Measurements from ENCODE around the gene HIGD1A. TPM values are rescaled to one million over a fixed set of nuclear protein-coding genes. Genes with fewer than 3 reads are reported as not detected.

HIGD1A gene
- total and polyA plus RNA-seq, 8 donors = 62.0 to 413 (median 189) TPM

DNA sequence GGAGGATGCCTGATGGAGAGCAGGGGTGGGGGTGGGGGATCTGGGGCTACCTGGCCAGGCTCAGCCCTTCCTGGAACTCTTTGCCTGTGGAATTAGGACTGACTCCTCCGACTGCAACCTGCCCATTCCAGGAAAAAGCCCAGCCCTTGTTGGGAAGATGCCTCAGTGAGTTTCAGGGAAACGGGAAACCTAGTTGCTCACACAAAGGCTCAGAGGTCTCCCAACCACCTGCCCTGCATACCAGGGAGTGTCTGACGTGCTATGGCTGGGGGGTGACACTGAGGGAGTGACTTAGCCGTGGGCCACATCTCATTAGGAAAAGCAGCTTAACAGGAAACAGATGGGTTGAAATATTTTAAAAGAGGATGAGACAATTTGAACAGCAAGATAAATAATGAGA is 43.4 kb upstream of the HIGD1A start:
- DNase-seq = peak in 1 of 2 donors; percentile 52
- intact Hi-C loops (cut with DNase I; ENCODE audit: low total_unique reads) = no loop called here
- H3K4me3 ChIP-seq = no peak overlapping the region
- WGBS, 5 donors = 59 to 71% (median 62%) methylated on average over 4 of the region's 4 CpGs
- no peaks in the 10 kb centered on the region for H3K36me3 ChIP-seq
- H3K27ac ChIP-seq = peak overlapping the region in 3 of 5 donors; percentile 52 to 73 (median 65)
- H3K27me3 ChIP-seq = no peaks in the 10 kb centered on the region
- H3K9me3 ChIP-seq = no peaks in the 10 kb centered on the region
- TF ChIP-seq POLR2AphosphoS5 (IDR thresholded peaks at IDR 0.05) = no peak
- no peak for TF ChIP-seq CTCF (IDR thresholded peaks at IDR 0.05)
- TF ChIP-seq EP300 (IDR thresholded peaks at IDR 0.05) = no peak
- TF ChIP-seq POLR2A (IDR thresholded peaks at IDR 0.05) = no peak
- H3K4me1 ChIP-seq = peaks cover 8 to 58% (median 29%) of the 10 kb centered on the region in 4 donors

DNA sequence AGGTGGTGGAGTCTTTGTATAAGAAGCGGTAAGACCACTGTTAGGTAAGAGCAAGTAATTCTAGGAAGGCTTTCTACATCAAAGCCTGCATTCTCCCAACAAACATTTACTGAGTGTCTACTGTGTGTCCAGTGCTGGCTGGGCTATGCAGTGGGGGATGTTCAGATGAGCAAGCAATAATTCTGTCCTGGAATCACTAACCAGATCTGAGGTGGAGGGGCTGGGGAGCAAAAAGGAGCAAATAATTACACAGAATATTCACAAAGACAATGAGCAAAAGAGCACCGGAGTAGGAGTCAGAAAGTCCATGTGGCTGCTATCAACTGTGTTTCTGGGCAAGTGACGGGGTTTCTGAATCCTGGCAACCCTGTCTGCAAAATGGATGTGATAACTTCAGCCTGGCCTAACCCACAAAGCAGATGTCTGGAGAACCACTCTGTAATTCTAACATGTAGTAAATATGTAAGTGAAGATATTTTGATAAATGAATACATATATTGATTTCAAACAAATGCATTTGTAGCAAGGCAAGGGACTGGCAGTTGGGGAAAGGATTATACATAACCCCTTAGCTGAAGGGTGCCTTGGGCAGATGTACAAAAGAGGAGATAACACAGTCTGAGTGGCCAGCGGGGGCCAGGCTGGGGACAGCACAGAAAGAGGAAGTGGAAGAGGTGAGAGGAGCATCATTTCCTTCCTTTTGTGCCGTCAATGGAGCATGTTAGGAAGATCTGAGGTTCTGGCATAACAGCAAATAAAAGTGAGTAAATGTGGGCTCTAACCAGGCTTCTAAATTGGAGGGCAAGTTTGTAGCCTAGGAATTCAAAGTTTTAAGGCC is 42.6 kb upstream of the HIGD1A start:
- 41 to 58% (median 50%) methylated on average over 5 of the region's 5 CpGs for WGBS, 5 donors
- peak overlapping the region in 4 of 5 donors; percentile 41 to 73 (median 58) for H3K27ac ChIP-seq
- H3K4me3 ChIP-seq = no peak overlapping the region
- no peaks in the 10 kb centered on the region for H3K9me3 ChIP-seq
- intact Hi-C loops (cut with DNase I; ENCODE audit: low total_unique reads) = no loop called here
- H3K36me3 ChIP-seq = no peaks in the 10 kb centered on the region
- no peaks in the 10 kb centered on the region for H3K27me3 ChIP-seq
- peaks cover 8 to 49% (median 33%) of the 10 kb centered on the region in 4 donors for H3K4me1 ChIP-seq
- TF ChIP-seq POLR2AphosphoS5 (IDR thresholded peaks at IDR 0.05) = no peak
- TF ChIP-seq POLR2A (IDR thresholded peaks at IDR 0.05) = no peak
- TF ChIP-seq EP300 (IDR thresholded peaks at IDR 0.05) = no peak
- no peak for TF ChIP-seq CTCF (IDR thresholded peaks at IDR 0.05)
- peak in 1 of 2 donors; percentile 62 for DNase-seq

GRCh38 chr3:42844815-42845214 is 40.5 kb upstream of the HIGD1A start:
- TF ChIP-seq POLR2A (IDR thresholded peaks at IDR 0.05) (no peak), EP300 (IDR thresholded peaks at IDR 0.05) (no peak), POLR2AphosphoS5 (IDR thresholded peaks at IDR 0.05) (no peak), CTCF (IDR thresholded peaks at IDR 0.05) (no peak)
- H3K4me3 ChIP-seq = no peak overlapping the region
- no peaks in the 10 kb centered on the region for H3K9me3 ChIP-seq
- H3K27me3 ChIP-seq = no peaks in the 10 kb centered on the region
- no peaks in the 10 kb centered on the region for H3K36me3 ChIP-seq
- peak overlapping the region in 4 of 5 donors; percentile 52 to 73 (median 64) for H3K27ac ChIP-seq
- 71 to 90% (median 80%) methylated on average over 4 of the region's 4 CpGs for WGBS, 5 donors
- DNase-seq = no peak
- intact Hi-C loops (cut with DNase I; ENCODE audit: low total_unique reads) = no loop called here
- peaks cover 10 to 53% (median 33%) of the 10 kb centered on the region in 4 donors for H3K4me1 ChIP-seq

GRCh38 chr3:42844412-42844713 is 40.1 kb upstream of the HIGD1A start:
- DNase-seq = no peak
- WGBS, 5 donors = 50 to 86% (median 69%) methylated on average over 1 of the region's 1 CpG
- H3K27me3 ChIP-seq = no peaks in the 10 kb centered on the region
- peak overlapping the region in 4 of 5 donors; percentile 52 to 73 (median 64) for H3K27ac ChIP-seq
- intact Hi-C loops (cut with DNase I; ENCODE audit: low total_unique reads) = no loop called here
- no peaks in the 10 kb centered on the region for H3K9me3 ChIP-seq
- no peaks in the 10 kb centered on the region for H3K36me3 ChIP-seq
- TF ChIP-seq POLR2A (IDR thresholded peaks at IDR 0.05) (no peak), EP300 (IDR thresholded peaks at IDR 0.05) (no peak), CTCF (IDR thresholded peaks at IDR 0.05) (no peak), POLR2AphosphoS5 (IDR thresholded peaks at IDR 0.05) (no peak)
- no peak overlapping the region for H3K4me3 ChIP-seq
- peaks cover 15 to 58% (median 36%) of the 10 kb centered on the region in 4 donors for H3K4me1 ChIP-seq
